C1 segment of cervical spinal cord (tissue), 14 donors: ENCODE measurements around the gene RABGAP1L.
A peak's percentile ranks its signal among the peaks of the same experiment; 100 is the strongest.
"Not testable (repeated sequence)": the region's sequence is repeated elsewhere in the genome, so short reads cannot be mapped to it uniquely, and the experiment has no call there.

Experiments used
- DNase-seq, 14 donors: peaks; one replicate each; lab custom pipeline; 2025; lab: John Stamatoyannopoulos, UW

The RABGAP1L gene

DNA sequence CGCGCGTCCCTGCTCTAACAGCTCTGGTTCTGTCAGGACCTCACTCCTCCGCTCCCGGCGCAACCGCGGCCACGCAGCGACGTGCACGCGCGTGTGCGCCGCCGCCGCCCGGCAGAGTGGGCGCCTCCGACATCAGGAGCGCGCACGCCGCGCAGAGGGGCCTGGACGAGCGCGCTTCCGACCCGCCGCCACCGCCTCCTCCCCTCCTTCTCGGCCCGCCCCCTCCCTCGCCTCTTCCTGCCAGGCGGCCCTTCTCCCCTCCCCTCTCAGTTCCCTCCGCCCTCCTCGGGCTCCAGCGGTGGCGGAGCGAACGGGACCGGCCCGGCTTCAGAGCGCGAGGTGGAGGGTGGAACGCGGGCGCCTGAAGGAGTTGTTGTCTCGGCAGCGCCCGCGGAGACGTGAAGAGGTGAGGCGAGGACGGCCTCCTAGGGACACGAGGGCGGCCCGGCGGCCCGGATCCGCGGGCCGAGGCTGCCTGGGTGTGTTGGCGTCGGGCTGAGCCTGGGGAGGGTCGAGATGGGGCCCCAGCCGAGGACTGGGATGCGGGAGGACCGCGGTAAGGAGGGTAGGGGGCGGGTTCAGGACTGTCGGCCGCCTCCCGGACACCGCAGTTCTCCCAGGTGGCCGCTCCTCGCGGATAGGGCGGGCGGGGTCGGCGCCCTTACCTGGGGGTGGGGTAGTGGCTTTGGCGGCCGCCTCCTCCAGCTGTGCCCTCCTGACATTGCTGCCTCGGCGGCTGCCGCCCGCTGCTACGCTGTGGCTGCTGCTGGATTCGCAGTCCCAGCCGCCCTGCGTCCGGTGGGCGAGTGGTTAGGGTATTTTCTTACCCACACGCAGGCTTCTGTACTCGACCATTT lies at the start of gene RABGAP1L:
Gene RABGAP1L, plus strand, starts transcription at position 269 of the 857 bp plus-strand sequence.
- peak; percentile 43 to 95 (median 89) for DNase-seq

DNA sequence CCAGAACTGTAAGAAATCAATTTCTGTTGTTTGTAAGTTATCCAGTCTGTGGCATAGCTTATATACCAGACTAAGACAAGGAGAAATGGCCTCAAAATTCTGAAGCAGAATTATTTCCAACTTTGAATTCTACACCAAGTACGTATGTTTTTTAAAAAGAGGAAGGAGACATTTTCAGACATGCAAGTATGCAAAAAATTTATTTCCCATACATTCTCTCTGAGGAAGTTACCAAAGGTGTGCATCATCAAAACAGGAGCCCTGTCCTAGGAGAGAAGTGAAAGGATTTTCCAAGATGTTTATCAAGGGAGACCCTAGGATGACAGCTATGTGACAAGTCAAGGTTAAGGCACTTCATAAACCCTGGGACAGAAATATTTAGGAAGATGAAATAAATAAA lies 49.3 kb upstream of the RABGAP1L start:
- DNase-seq = no peak

DNA sequence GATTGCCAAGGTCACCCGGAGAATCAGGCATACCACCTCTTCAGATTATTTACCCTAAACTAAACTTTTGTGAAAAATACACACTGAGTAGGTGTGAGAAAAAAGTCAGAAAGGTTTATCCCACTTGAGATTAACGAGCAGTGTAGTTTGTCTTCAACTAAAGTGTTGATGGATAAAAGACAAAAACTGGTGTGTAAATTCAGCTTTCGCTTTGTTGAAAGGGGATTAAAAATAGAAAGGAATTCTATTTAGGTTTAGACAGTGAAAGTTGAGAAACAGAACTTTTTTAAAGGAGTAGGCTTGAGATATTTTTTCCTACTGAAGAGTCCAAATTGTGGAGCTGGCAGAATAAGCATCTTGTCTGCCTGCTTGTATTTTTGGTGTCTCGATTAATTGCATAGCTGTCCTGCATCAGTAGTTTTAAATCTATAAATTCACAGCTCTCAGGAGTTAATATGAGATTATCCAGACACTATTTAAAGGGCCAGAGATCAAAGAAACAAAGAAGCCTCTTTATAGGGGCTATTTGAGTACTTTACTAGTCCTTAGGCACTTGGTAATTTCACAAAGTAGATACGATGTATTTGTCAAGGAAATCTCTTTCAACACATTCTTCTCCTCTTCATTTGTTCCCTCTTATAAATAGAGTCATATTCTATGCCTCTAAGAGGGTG lies 46.7 kb upstream of the RABGAP1L start:
- DNase-seq = no peak

DNA sequence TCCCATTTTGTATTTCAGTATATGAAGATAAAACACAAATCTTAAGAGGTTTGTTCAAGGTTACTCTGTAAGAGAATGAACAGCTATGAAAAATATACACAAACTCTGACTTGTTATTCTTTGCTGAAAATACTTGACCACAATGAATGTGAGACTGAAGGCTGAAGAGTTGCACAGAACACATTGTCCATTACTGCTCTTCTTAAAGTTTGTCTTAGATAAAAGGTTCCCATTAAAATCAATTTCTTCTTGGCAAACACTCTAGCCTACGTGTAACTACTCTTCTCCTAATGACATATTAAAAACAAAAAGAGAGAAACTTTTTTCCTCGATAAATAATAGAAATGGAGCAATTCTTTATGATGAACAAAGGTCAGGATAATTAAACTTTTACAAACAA lies 45.2 kb upstream of the RABGAP1L start:
- no peak for DNase-seq

DNA sequence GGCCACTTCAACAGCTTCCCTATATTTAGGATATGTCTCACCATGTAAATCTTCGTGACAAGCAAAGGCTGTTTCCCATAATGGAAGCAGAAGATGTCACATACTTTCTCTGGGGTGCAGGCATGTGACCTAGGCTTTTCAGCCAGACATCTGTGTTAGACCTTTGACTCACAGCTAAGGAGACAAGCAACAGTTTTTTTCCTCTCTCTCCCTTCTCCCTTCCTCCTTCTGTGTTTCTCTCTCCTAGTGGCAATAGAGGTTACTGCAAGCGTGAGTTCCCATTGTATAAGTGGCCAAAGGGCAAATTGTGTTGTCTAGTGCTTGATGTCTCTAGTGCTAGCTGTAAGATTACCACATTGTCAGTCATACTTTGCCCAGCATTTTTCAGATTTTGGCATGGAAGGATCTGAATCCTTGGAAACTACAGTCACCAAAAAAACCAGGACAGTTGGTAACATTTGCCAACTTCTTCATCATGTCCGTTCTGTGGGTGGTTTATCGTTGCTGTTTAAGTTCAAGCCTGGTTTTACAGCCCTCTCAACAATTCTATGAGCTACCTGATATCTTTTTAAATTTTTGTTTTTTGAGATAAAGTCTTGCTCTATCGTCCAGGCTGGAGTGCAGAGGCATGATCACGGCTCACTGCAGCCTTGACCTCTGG lies 44.4 kb upstream of the RABGAP1L start:
- DNase-seq = peak in 2 of 14 donors; percentile 2 to 15

DNA sequence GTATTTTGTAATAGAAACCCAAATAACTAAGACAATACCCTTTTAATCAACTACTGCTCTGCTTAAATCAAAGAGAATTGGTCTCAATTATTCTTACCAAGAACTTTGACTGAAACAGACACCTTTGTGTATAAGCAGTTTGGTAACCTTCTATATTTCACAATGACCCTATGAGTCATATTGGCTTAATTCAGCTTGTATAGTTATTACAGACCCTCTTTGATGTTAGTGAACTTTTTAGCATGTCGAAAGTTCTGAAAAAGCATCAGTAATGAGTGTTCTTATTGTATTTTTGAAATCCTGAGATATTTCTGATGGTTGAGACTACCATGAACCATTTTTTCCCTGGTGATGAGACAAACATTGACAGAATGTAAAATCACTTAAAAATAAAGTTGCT lies 43.3 kb upstream of the RABGAP1L start:
- DNase-seq = no peak

DNA sequence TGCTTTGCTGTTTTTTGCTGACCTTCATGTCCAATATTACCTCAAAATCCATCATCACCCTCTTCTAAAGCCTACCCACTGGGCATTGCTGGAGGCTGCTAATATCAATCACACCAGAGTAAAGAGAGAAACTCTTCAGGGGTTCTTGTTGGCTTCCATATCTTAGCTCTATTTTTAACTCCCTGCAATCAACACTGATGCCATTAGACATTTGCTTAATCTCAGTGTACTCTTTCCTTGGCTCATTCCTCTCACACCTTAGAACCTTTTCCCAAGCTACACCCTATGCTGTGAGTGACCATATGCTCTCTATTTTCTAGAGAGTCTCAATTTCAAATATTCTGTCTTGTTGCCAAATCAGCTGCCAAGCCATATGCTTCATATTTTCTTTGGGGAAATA lies 40.6 kb upstream of the RABGAP1L start:
- peak in 1 of 14 donors; percentile 97 for DNase-seq

DNA sequence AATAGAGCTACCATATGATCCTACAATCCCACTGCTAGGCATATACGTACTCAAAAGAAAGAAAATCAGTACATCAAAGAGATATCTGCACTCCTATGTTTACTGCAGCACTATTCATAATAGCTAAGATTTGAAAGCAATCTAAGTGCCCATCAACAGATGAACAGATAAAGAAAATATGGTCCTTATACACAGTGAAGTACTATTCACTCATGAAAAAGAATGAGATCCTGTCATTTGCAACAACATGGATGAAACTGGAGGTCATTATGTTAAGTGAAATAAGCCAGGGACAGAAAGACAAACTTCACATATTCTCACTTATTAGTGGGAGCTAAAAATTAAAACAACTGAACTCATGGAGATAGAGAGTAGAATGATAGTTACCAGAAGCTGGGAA lies 37.0 kb upstream of the RABGAP1L start:
- not testable (repeated sequence) for DNase-seq

DNA sequence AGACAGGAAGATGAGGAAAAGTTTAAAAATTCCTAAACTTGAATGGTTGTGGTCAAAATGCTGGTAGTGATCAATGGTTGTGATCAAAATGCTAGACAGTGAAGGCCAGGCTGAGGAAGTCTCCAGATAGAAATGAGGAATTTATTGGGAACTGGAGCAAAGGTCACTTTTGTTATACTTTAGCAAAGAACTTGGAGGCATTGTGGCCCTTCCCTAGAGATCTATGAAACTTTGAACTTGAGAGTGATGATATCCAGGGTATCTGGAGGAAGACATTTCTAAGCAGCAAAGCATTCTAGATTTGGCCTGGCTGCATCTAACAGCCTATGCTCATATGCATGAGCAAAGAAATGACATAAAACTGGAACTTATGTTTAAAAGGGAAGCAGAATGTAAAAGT lies 35.5 kb upstream of the RABGAP1L start:
- no peak for DNase-seq

DNA sequence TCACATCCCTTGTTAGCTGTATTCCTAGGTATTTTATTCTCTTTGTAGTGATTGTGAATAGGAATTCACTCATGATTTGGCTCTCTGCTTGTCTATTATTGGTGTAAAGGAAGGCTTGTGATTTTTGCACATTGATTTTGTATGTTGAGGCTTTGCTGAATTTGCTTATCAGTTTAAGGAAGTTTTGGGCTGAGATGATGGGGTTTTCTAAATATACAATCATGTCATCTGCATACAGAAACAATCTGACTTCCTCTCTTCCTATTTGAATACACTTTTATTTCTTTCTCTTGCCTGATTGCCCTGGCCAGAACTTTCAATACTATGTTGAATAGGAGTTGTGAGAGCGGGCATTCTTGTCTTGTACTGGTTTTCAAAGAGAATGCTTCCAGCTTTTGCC lies 32.1 kb upstream of the RABGAP1L start:
- DNase-seq = not testable (repeated sequence)

DNA sequence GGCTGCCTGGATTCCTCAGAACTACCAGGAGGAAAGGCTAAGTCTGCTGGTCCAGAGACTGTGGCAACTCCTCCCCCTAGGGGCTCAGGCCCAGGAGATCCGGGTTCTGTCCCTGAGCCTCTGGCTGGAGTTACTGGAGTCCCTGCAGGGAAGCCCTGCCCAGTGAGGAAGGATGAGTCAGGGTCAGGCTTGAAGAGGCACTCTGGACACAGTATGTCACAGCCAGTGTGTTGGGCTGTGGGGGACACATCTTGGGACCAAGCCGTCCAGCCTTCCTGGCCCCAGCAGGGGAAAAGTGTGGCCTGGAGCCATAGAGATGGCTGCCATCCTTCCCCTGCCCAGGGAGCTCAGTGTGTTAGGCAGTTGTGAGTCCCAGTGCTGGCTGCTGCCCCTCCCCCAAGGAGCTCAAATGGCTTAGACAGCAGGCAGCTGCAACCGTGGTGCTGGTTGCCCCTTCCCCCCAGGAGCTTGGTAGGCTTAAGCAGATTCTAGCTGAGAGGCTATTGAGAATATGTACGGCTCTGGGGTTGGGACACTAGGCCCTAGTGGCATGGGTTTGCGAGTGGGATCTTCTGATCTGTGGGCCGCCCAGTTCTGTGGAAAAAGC lies 28.2 kb upstream of the RABGAP1L start:
- no peak for DNase-seq

DNA sequence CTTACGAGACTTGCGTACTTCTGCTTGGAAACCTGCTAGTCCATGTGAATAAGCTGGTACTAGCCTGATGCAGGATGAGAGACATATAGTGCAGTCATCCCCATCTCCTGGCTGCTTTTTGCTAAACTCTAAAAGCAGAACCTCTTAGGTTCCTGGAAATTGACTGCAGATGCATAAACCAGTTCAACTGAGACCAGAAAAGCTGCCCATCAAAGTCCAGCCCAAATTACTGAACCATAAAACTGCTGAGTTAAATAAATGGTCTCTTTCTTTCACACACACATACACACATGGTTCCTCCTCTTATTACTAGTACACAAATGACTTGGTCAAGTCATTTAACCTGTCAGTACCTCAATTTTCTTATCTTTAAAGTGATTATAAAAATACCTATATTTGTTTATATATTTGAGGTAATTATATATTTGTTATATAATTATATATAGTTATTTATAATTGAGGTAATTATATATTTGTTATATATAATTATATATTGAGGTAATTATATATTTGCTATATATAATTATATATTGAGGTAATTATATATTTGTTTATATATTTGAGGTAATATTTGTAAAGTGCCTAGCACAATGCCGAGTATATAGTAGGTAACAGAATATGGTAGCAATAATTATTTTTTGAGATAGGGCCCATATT lies 25.2 kb upstream of the RABGAP1L start:
- no peak for DNase-seq

DNA sequence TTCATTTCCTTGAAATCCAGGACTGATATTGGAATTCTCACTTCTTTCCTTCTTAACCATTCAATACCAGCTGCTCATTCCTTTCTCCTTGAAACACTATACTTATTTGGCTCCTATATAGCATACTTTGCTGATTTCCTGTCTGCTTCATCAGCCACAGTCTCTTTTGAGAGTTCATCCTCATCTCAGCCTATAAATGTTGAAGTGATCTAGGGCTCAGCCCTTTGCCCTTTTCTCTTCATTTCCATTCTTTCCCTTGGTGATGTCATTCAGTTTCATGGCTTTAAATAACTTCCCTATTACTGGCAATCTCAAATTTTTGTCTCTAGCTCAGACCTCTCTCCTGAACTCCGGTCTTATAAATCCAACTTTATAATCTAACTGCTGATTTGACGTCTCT lies 24.1 kb upstream of the RABGAP1L start:
- DNase-seq = no peak

DNA sequence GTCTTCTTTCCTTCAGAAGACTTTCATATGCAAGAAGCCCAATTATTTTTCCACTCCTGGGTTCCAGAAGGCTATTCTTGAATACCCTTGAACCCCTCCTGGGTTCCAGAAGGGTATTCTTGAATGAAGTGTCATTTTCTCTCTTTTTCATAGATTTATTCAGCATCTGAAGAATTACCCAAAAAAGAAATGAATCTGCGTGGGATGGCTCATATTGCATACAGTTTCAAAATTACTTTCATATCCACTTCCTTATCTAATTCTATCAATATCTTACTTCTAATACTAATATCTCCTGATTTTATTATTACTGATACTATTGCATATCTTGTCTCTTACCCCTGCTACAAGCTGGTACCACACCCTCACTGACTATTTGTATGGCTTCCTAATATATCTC lies 22.6 kb upstream of the RABGAP1L start:
- no peak for DNase-seq

DNA sequence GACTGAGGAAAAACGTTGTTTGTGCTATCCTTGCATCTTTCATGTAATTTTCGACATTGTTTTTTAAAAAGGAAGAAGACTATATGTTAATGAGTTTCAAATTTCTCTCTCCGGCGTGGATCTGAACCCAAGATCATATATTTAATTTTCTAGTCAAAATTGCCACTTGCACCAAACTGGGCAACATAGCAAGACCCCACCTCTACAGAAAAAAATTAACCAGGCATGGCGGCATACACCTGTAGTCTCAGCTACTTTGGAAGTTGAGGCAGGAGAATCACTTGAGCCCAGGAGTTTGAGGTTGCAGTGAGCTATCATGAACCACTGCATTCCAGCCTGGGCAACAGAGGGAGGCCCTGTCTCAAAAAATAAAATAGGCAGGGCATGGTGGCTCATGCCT lies 16.5 kb upstream of the RABGAP1L start:
- no peak for DNase-seq

DNA sequence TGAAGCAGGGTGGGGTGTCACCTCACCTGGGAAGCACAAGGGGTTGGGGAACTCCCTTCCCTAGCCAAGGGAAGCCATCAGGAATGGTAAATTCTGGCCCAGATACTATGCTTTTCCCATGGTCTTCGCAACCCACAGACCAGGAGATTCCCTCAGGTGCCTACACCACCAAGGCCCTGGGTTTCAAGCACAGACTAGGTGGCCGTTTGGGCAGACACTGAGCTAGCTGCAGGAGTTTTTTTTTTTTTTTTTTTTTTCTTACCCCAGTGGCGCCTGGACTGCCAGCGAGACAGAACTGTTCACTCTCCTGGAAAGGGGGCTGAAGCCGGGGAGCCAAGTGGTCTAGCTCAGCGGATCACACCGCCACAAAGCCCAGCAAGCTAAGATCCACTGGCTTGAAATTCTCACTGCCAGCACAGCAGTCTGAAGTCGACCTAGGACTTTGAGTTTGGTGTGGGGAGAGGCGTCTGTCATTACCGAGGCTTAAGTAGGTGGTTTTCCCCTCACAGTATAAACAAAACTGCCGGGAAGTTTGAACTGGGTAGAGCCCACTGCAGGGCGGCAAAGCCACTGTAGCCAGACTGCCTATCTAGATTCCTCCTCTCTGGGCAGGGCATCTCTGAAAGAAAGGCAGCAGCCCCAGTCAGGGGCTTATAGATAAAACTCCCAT lies 15.5 kb upstream of the RABGAP1L start:
- DNase-seq = not testable (repeated sequence)

DNA sequence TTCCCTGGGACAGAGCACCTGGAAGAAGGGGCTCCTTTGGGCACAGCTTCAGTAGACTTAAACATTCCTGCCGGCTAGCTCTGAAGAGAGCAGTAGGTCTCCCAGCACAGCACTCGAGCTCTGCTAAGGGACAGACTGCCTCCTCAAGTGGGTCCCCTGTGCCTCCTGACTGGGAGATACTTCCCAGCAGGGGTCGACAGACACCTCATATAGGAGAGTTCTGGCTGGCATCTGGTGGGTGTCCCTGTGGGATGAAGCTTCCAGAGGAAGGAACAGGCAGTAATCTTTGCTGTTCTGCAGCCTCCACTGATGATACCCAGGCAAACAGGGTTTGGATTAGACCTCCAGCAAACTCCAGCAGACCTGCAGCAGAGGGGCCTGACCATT lies 14.9 kb upstream of the RABGAP1L start:
- not testable (repeated sequence) for DNase-seq

DNA sequence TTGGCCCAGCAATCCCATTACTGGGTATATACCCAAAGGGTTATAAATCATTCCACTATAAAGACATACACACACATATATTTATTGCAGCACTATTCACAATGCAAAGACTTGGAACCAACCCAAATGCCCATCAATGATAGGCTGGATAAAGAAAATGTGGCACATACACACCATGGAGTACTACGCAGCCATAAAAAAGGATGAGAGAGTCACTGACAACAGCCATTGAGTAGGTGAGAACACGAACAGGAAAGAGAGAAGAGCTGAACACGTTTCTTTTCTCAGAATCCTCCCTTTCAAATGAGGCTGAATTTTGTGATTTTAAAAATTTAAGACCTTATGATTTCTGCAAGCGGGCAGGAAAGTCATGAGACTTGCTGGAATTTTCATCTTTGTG lies 10.1 kb upstream of the RABGAP1L start:
- DNase-seq = no peak

DNA sequence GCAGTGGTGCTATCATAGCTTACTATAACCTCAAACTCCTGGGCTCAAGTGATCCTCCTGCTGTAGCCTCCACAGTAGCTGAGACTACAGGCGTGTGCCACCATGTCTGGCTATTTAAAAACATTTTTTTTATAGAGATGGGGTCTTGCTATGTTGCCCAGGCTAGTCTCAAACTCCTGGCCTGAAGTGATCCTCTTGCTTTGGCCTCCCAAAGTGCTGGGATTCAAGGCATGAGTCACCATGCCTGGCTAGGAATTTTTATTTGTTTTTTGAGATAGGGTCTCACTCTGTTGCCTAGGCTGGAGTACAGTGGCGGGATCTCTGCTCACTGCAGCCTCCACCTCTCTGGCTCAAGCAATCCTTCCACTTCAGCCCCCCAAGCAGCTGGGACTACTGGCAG lies 8.8 kb upstream of the RABGAP1L start:
- DNase-seq = no peak

DNA sequence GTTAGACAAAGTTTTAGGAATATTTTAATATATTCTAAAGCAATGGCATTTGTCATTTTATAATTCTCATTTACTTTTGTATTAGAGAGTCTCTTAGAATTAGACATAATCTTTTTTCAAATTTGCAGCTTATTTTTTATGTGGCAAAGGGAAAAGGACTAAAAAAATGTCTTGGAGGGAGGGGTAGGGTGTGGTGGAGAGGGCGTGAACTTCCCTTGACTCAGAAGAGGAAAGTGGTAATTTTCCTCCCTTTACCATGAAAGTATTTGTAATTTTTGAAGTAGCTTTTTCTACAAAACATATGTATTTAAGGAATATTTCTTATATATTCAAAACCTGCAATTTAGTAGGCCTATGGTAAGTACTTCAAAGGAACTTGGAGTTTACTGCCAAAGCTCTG lies 6.9 kb upstream of the RABGAP1L start:
- no peak for DNase-seq
